Ureter (tissue), 1 donor: ENCODE measurements around the gene SNX27. TPM values are rescaled to one million over a fixed set of nuclear protein-coding genes. Genes with fewer than 3 reads are reported as not detected.
"Not testable (repeated sequence)": the region's sequence is repeated elsewhere in the genome, so short reads cannot be mapped to it uniquely, and the experiment has no call there.

Source experiments
- DNase-seq: peaks from one replicate; pipeline ENCODE4 v3.0.0-alpha.2; 2020; ENCODE audit warnings: low spot score
- total RNA-seq: library from RNA; stranded (reverse); gene quantifications from one replicate; pipeline ENCODE4 v1.2.4, GENCODE V29; 2023
- donor health status: DM: yes; HTN: yes; CAD: no.

Gene SNX27
- total RNA-seq: 48.9 TPM

DNA sequence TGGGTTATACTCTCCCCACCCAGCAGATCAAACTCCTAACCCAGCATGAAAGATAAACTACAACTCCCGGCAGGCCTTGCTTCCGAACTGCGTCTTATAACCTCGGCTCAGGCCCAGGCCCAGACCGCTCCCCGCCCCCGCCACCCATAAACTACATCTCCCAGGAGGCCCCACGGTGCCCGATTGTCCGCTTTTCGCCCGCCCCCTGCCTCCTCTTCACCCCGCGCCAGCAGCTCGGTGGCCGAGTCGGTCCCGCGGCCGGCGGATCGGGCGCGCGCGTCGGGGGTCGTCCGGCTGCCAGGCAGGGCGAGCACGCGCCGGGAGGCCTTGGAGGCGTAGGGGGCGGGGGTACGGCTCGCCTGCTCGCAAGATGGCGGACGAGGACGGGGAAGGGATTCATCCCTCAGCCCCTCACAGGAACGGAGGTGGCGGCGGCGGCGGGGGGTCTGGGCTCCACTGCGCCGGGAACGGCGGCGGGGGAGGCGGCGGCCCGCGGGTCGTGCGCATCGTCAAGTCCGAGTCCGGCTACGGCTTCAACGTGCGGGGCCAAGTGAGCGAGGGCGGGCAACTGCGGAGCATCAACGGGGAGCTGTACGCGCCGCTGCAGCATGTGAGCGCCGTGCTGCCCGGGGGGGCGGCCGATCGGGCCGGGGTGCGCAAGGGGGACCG lies at the start of gene SNX27:
SNX27 (plus strand) TSS at position 219 of the 669 bp plus-strand sequence; CDS start at position 371, 152 bp downstream.
- DNase-seq: peak; percentile 94

DNA sequence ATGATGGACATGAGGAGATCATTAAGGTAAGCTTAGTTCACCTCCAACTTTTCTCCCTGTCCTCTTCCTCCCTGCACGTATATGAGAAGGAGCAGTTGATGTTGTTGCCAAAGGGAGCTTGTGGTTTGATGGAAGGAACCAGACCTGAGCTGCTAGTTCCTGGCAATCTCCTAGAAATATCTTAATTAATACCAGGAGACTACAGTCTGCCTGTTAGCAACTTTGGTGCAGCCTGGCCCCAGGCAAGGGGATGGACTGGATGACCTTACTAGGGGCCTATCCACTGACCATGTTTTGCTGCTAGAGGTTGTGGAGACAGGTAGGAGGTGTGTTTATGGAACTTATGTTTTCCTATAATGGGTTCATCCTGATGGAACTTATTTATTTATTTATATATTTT lies 49.2 kb upstream of the SNX27 start:
- no peak for DNase-seq

DNA sequence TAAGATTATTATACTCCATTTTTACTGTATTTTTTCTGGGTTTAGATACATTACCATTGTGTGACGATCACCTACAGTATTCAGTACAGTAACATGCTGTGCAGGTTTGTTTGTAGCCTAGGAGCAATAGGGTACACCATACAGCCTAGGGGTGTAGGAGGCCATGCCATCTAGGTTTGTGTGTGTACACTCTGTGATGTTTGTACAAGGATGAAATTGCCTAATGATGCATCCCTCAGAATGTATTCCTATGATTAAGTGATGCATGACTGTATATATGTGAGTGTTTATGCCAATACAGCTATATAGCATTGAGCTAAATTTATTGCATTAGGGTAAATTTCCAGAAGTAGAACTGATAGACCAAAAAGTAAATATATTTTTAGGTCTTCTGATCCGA lies 48.5 kb upstream of the SNX27 start:
- no peak for DNase-seq

DNA sequence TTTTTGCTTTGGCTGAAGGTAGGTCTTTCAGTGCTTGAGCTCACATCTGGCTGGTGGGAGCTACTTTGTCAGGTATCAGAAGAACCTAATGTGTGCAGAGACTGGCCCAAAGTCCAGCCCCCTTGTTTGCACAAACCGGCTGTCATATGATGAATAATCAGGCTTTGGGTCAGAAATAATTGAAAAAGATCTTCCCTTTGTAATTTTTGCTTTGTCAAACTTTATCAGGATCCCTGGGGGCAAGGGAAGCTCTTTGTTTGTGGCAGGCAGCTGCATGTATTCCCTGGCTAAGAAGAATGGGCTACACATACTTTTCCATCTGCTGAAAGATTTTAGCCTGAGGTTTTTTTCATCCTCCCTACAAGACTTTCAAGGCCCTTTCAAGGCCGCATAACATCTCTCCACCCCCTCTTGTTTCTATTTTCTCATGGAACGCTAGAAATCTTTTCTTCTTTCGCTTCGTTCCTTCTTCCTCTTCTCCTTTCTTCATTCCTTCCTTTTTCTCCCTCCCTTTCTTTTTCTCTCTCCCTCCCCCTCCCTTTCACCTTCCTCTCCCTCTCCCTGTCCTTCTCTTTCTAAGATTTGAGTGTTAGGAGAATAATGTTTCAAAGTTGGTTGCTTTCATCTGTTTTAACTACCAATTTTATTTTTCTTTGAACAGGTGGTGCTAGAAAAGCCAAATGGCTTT lies 46.2 kb upstream of the SNX27 start:
- no peak for DNase-seq

DNA sequence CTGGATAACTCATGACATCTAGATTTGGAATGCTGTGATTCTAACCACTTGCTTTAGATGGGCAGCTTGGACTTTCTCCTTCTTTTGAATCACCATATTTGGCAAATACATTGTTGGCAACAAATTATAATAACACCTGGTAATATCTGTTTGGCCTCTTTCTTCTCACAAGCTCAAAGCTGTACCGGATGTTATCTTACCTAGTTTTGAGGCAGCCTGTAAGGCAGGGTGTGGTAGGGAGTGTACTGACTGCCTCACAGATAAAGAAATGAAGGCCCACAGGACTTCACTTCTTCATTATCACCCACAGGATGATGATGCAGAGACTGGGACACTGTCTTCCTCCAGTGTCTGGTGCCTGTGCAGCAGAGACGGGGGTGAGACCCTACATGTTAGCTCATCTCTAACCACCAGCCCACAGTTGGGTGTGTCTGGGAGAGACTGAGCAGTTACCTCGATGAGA lies 43.2 kb upstream of the SNX27 start:
- no peak for DNase-seq

DNA sequence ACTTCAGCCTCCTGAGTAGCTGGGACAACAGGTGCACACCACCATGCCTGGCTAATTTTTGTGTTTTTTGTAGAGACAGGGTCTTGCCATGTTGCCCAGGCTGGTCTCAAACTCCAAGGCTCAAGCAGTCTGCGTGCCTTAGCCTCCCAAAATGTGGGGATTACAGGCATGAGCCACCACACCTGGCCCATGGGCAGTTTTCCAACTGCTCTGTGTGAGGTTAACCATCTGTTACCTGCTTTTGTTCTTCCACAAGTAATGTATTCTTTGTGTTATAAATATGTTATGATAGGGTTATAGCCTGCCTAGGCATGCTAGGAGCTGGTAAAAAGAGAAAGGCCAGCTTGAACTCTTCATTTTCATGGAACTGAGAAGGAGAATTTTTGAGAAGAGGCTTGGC lies 41.0 kb upstream of the SNX27 start:
- DNase-seq: no peak

DNA sequence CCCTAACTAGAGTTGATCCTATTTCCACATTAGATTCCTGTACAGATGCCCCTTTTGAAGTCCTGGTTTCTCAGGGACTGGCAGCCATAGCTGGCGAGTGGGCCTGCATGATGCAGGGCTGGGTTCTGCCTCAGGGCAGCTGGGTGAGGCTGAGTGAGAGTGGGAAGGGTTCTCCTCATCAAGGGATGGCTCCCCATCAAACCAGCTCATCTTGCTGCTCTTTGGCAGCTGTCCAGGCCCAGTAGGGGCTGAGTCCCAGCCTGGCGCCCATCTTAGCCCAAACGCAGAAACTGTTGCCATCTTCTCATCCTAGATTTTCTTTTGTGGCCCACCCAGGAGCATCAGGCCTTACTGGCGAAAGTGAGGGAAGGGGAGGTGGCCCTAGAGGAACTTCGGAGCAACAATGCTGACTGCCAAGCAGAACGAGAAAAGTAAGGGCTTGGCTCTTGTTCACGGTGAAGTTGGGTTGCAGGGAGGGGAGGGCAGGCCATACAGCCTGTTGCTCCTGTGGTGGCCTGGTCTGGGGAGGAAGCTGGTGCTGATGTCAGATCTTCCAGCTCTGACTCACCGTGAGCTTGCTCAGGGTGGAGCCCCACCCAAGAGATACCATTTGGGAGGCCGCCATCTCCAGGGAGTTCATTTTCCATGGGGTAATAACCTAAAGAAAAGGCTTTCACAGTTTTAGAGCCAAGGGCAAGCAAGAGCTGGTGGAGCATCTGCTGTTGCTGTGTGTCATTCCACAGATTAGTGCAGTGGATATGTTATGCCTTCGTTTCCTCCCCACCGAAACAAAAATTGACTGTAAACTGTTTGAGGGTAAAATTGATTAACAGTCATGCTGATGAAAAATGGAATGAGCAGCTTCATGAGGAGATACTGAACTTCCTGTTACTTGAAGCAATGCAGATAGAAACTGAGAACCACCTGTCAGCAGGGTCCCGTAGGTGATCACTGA lies 37.0 kb upstream of the SNX27 start:
- no peak for DNase-seq

DNA sequence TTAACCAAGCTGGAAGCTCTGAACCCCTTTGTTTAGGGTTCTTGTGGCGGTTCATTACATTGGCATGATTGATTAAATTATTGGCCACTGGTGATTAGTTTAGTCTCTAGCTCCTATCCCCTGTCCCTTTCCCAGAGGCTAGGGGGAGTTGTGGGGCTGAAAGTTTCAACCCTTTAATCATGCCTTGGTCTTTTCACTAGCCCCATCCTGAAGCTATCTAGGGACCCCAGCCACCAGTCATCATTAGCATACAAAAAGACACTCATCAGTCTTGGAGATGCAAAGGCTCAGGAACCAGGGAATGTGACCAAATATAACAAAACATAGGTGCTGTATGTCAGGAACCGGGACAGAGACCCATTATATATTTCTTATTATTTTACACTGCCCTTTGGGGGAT lies 34.7 kb upstream of the SNX27 start:
- DNase-seq: no peak

DNA sequence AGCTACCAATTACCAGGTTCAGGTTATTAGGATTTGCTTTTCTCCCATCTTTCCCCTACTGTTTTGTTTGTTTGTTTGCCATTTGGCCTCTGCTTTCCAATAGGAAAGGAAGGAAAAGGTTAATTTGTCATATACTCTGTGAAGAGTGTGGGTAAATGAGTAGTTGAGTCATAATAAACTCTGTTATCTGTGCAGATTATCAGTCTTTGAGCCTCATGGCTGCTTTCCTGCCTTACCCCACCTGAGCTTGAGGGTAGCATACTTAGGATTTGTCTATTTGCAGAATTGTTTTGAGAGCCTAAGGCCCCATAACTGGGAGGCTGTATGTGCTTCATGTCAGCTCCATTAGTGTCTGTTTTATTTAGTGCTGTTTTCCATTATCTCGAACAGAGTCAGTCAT lies 32.9 kb upstream of the SNX27 start:
- no peak for DNase-seq

DNA sequence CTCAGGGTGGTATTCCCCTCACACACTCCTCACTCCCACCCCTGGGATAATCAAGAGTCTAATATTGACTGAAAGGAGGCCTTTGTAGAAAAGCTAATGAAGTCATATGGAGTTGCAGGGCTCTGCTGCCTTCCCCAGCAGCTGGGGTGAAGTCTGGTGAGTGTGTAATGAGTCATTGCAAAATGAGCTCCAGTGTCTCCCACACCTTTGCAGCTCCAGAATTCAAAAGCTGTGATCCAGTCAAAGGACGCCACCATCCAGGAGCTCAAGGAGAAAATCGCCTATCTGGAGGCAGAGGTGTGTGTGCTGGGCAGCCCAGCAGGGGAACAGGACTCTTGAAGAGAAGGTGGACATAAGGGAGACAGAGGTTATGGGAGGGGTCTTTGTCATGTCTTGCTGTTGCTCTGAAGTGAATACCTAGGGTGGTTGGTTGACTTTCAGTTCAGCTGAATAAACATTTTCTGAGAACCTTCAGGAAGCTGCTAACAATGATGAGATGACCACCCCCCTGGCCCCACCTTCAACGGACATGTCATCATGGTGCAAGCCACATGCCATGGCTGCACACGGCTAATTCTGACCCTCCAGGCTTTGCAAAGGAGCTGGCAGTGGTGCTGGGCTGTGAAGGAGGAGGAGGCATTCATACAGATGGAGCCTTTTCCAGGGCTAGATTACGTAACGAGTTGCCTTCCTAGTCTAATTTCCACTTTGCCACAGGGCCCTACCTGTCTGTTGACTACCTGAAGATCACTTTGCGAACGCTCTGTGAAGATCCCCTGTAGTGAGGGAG lies 32.2 kb upstream of the SNX27 start:
- DNase-seq: no peak

DNA sequence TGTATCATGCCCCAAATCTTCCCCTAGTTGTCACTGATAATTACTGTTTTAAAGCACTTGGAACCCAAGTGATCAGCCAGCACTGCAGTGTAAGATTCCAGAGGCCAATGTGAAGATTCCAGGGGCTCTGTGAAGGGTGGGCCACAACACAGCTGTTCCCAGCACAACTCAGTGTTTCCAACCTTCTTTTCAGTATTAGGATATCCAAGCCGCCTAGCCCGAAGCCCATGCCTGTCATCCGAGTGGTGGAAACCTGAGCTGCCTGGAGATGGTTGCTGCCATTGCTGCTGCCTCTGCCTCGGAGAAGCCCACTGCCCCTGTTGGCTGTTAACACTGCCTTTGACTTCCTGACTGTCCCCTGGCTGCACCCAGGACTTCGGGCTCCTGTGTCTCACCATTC lies 30.4 kb upstream of the SNX27 start:
- no peak for DNase-seq

DNA sequence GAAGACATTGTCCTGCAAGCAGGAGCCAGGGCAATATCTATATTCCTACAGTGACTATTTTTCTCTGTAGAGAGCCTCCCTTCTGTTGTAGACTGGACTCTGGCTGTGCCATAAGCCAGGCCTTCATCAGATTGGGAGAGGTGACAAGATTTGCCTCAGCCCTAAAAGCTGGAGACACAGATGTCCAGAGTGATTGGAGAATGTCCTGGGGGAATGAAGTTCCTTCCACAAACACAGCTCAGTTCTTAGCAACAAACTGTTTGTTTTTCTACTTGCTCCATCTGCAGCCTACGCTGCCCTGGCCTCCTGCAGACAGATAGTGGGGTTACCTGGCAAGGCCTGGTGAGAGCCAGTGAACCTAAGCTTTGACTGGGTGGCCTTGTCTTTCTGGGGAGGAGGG lies 29.9 kb upstream of the SNX27 start:
- DNase-seq: no peak

DNA sequence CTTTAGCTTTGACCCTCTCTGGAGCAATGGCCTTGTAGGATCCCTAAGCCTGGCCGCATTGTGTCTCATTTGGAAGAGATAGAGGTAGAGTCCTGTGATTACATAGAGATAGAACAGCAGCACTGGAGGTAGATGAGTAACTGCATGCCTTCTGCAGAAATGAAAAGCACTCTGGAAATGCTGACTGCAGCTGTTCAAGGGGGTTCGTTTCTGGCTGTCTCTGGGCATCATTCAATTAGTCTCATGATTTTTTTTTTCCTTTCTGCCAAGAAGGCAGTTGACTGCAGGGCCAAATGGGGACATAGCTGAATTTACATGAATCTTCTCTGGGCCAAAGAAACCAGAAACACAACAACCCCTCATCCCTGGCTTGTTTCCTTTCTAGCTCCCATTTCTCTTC lies 28.1 kb upstream of the SNX27 start:
- no peak for DNase-seq

DNA sequence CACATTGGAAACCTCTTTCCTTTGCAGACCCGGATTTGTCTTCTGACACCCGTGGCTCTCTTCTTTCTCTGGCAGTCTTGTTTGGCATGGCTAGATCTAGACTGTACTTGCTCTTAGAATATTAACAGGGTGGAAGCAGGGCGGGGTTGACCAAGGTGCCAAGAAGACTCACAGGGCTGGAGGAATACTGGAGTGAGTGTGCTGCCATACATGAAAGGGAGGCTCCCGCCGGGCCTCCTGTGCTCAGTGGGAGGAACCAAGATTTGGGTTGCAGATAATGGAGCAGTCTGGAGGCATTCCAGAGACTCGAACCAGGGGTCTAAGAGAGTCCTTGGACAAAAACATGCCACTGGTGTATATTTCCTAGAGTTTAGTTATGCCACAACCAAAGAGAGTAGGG lies 27.6 kb upstream of the SNX27 start:
- DNase-seq: no peak

DNA sequence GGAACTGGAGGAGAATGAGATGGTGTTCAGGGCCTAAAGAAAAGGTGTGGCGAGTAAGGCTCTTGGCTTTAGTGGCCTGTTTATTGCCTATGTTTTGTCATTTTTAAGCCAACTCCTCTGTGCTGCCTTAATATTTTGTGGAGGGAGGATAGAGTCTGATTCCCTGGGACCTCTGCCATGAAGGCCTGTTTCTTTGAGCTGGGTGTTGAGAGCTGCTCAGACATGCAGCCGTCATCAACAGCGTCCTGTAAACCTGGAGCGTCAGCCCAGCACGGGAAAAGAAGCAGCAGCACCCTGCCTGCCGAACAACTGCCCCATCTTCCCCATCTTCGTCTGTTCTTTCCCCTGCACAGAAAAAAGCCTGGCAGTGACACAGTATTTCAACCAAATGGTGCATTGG lies 27.1 kb upstream of the SNX27 start:
- DNase-seq: no peak

DNA sequence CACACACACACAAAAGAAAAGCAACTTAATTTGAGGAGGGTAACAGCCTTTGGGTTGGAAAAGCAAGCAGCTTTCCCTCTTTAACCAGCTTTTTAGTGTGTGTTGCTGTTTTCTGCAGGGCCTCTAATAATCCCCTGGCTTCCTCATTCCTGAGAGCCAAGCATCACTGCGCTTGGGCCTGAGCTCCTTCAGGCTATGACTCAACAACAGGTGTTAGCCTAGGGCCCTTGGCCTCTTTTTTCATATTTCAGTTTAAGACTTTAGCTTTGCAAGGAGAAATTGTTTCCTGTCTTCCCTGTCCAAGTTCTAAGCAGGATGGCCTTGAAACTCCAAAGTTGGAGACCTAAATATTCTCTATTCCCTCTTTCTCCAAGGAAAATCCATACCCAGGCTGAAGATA lies 26.2 kb upstream of the SNX27 start:
- DNase-seq: no peak

DNA sequence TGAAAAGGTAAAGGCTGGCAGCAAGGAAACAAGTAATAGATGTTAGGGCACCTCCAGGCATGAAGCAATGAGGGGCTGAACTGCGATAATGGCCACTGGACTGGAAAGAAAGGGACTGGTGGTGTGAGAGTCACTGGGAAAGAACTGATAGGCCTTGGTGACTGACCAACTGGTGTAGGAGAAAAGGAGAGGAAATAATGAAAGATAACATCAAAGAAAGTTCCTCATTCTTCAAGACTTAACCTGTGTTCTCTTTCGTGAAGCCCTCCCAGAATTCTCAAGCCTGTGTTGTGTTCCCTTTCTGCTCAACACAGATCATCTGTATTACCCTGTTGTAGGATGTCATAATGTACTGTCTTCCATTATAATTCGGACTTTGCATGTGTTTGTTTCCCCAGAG lies 20.9 kb upstream of the SNX27 start:
- DNase-seq: no peak

DNA sequence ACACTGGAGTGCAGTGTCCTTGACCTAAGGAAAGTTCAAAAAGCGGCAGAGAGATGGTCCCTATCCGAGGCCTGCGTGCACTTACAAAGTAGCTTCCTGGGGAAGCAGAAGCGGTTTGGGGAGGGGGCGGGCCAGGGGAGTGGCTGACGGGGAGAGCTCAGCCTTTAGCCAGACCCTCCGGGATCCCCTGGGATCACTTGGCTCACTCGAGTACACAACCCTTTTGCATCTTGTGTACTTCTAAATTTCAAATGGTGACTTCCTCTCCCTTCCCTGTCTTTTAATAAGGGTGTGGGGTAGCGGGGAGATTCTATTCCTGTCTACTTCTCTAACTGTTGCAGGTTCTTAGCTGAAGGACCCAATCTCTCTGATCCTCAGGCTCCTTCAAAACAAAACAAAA lies 18.1 kb upstream of the SNX27 start:
- DNase-seq: no peak

DNA sequence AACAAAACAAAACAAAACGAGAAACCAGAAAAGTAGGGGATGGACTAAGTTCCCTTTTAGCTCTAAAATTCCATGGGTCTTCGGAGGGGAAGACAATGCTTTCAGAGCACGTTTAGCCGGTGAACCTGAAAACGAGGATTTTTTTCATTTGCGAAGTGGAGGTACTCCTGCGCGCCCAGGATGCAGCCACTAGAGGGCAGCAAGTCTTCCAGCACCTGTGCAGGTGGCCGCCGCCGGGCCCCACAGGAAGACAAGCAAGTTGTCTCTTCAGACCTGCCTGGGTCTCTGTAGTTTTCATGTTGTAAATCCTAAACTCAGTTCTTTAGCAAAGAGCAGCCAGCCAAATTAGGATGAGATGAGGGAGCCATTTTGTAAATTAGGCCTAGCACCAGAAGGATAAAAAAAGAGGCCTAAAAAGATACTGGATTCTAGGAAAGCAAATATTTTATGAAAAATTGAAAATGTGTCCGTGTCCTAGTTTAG lies 17.7 kb upstream of the SNX27 start:
- DNase-seq: peak; percentile 78

DNA sequence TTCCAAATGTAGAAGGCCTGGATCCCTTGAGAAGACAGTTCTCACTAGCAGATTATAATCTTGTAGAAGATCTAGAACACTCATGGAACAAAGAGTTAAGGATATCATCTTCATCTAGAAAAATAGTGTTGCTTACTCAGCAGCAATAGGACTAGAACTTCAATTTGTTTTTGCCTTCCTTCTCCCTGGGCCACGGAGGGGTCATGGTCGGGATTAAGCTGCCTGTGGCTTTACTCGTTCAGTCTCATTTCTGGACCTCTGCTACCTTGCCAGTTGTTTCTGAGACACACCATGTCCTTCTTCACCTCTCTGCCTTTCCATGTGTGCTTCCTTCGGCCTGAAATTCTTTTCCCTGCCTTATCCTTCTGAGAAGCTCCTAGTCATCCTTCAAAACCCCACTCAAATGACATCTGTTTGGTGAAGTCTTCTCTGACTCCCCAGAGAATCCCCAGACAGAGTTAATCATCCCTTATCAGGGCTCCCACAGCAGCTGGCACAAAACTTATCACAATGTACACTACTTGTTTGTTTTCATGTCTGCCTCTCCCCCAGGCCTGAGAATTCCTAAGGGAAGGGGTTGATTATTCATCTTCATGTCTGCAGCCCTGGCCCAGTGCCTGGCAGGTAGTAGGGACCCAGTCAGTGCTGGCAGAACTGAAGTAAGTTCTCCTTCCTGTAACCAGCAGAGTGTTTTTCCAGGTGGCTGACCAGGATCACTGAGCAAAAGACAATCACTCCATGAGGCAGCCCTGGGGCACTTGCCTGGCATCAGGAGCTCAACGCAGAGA lies 15.5 kb upstream of the SNX27 start:
- DNase-seq: no peak

DNA sequence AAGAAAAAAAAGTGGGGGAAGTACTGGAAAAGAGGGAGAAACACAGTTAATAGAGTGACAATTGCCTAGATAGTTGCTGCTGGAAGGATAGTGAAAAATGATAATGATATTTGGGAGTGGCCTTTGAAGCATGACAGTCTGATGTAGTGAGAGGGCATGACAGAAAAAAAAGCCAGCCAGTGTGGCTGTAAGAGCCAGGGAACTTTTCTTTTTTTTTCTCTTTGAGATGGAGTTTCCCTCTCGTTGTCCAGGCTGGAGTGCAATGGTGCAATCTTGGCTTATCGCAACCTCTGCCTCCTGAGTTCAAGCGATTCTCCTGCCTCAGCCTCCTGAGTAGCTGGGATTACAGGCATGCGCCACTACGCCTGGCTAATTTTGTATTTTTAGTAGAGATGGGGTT lies 9.3 kb upstream of the SNX27 start:
- DNase-seq: not testable (repeated sequence)
